Transverse colon (tissue), 4 donors: ENCODE results near the gene ZNF618. TPM values are rescaled to one million over a fixed set of nuclear protein-coding genes. Genes with fewer than 3 reads are reported as not detected.

ENCODE experiments used
- DNase-seq: peaks from one replicate; pipeline ENCODE4 v3.0.0-alpha.2; 2019
- H3K27ac ChIP-seq, 4 donors: fragments of 200-600 bp; sonication (generic); 2 replicates each; pipeline ENCODE4 v1.5.1; 2016 to 2018; ENCODE audit warnings: inconsistent platforms in 4 of 4
- H3K27me3 ChIP-seq: fragments of 200-600 bp; sonication (generic); 2 replicates; pipeline ENCODE4 v1.5.1; 2017; ENCODE audit warnings: inconsistent platforms
- H3K36me3 ChIP-seq, 4 donors: fragments of 200-600 bp; sonication (generic); 2 replicates each; pipeline ENCODE4 v1.5.1; 2017 to 2019; ENCODE audit warnings: inconsistent platforms in 4 of 4
- H3K4me1 ChIP-seq, 4 donors: fragments of 200-600 bp; sonication (generic); 2 replicates each; pipeline ENCODE4 v1.5.1; 2017 to 2020; ENCODE audit warnings: inconsistent platforms in 4 of 4
- H3K4me3 ChIP-seq, 4 donors: fragments of 200-600 bp; sonication (generic); 1 replicate in 1 of 4; 2 replicates in 3 of 4; pipeline versions ENCODE4 v1.5.1 to v1.6.1; 2017 to 2019; ENCODE audit warnings: inconsistent platforms in 4 of 4
- H3K9me3 ChIP-seq, 2 donors: fragments of 200-600 bp; sonication (generic); 2 replicates each; pipeline ENCODE4 v1.5.1; 2017 to 2019; ENCODE audit warnings: inconsistent platforms in 2 of 2
- CTCF ChIP-seq, 5 experiments: fragments of 200-600 bp in 3 of 5; fragments of 450-650 bp in 2 of 5; sonication (generic) in 3 of 5; IDR thresholded peaks; 1 replicate in 2 of 5; 2 replicates in 3 of 5; pipeline ENCODE4 v1.5.1; 2016 to 2017; ENCODE audit warnings: antibody characterized with exemption in 5 of 5, inconsistent platforms in 3 of 5, mild to moderate bottlenecking in 2 of 5, moderate library complexity in 1 of 5
- EP300 ChIP-seq: sonication (generic); formaldehyde crosslinking; IDR thresholded peaks from one replicate; pipeline ENCODE4 v1.6.1; 2017; ENCODE audit warnings: antibody characterized with exemption, low read depth
- POLR2A ChIP-seq: fragments of 450-650 bp; IDR thresholded peaks from one replicate; pipeline ENCODE4 v1.6.1; 2016; ENCODE audit warnings: antibody characterized with exemption, mild to moderate bottlenecking, moderate library complexity
- POLR2AphosphoS5 ChIP-seq, 3 donors: sonication (generic); formaldehyde crosslinking; IDR thresholded peaks; one replicate each; pipeline ENCODE4 v1.6.1; 2016; ENCODE audit warnings: antibody characterized with exemption in 3 of 3
- WGBS, 2 donors: methylation state at CpG; one replicate each; pipeline ENCODE4 v1.1.5; 2018; ENCODE audit warnings: low coverage in 1 of 2; 5-methylcytosine and 5-hydroxymethylcytosine counted together
- in situ Hi-C, 4 donors: fragments of 200-750 bp; cut with MboI; loops; one replicate each; pipeline versions ENCODE4 v1.15.0 to v1.15.1; 2017; ENCODE audit warnings: low sequenced_read_pairs in 3 of 4, low pct_ligation_motif_present in 1 of 4, low pct_unique_long_range_greater_than_20kb in 1 of 4
- intact Hi-C: fragments of 100-400 bp; cut with DNase I; formaldehyde crosslinking; loops from one replicate; pipeline ENCODE4 v1.15.1; 2023; ENCODE audit warnings: low total_unique reads
- total RNA-seq, 4 donors: library from RNA; depleted of rRNA; stranded (reverse); fragments of >200 nt; gene quantifications; one replicate each; pipeline ENCODE4 v1.1.0, GENCODE V29; 2016

The ZNF618 gene
- total RNA-seq, 4 donors from 2014 or later, result 2.2 to 8.6 (median 4.0) TPM

- no peaks in the 10 kb centered on the region for H3K36me3 ChIP-seq
- in situ Hi-C loops, result loop anchor here in 3 of 4 donors (10.0 to 25.0 kb wide), 3 partner anchors 197 to 207 kb away; no protein-coding TSS in a partner anchor
- no peaks in the 10 kb centered on the region for H3K27me3 ChIP-seq
- no peaks in the 10 kb centered on the region for H3K9me3 ChIP-seq
- WGBS, 2 donors, result 45 to 66% methylated on average over 2 to 7 of the region's 7 CpGs
- intact Hi-C loops, result no loop called here
- no peak overlapping the region for H3K4me3 ChIP-seq
- peaks cover under 1 to 4% (median 3%) of the 10 kb centered on the region in 4 donors for H3K4me1 ChIP-seq
- DNase-seq, result no peak
- no peak overlapping the region for H3K27ac ChIP-seq
- TF ChIP-seq EP300 (no peak), POLR2A (no peak), POLR2AphosphoS5 (IDR thresholded peaks at IDR 0.05) (no peak), CTCF (IDR thresholded peaks at IDR 0.05) (no peak)
Observed at GRCh38 chr9:114087721-114088120, 211.6 kb downstream of the ZNF618 start.

GRCh38 chr9:114088571-114089170 lies 212.6 kb downstream of the ZNF618 start:
- TF ChIP-seq CTCF (IDR thresholded peaks at IDR 0.05) (no peak), EP300 (no peak), POLR2AphosphoS5 (IDR thresholded peaks at IDR 0.05) (no peak), POLR2A (no peak)
- Histone ChIP-seq H3K36me3 (no peaks in the 10 kb centered on the region), H3K27ac (no peak overlapping the region), H3K9me3 (no peaks in the 10 kb centered on the region), H3K27me3 (no peaks in the 10 kb centered on the region), H3K4me3 (no peak overlapping the region), H3K4me1 (no peaks in the 10 kb centered on the region)
- intact Hi-C loops (no loop called here), in situ Hi-C loops (loop anchor here in 3 of 4 donors (10.0 to 25.0 kb wide), 3 partner anchors 196 to 206 kb away; no protein-coding TSS in a partner anchor)
- no peak for DNase-seq
- 78 to 85% methylated on average over 3 to 7 of the region's 7 CpGs for WGBS, 2 donors

- Histone ChIP-seq H3K27me3 (no peaks in the 10 kb centered on the region), H3K4me1 (no peaks in the 10 kb centered on the region), H3K9me3 (no peaks in the 10 kb centered on the region), H3K36me3 (no peaks in the 10 kb centered on the region), H3K27ac (no peak overlapping the region), H3K4me3 (no peak overlapping the region)
- TF ChIP-seq EP300, result no peak
- TF ChIP-seq CTCF (IDR thresholded peaks at IDR 0.05), result no peak
- TF ChIP-seq POLR2AphosphoS5 (IDR thresholded peaks at IDR 0.05), result no peak
- no peak for TF ChIP-seq POLR2A
- no peak for DNase-seq
- intact Hi-C loops (no loop called here), in situ Hi-C loops (loop anchor here in 3 of 4 donors (10.0 to 25.0 kb wide), 3 partner anchors 195 to 205 kb away; no protein-coding TSS in a partner anchor)
- WGBS, 2 donors, result 79% methylated on average over 4 of the region's 4 CpGs; no CpG with 5 or more reads in 1 of the 2 donors
Observed at GRCh38 chr9:114089206-114089840, 213.2 kb downstream of the ZNF618 start.

GRCh38 chr9:114090798-114091197 lies 214.7 kb downstream of the ZNF618 start:
- no peaks in the 10 kb centered on the region for H3K36me3 ChIP-seq
- WGBS, 2 donors, result 83 to 85% methylated on average over 2 to 4 of the region's 4 CpGs
- H3K9me3 ChIP-seq, result no peaks in the 10 kb centered on the region
- no peaks in the 10 kb centered on the region for H3K27me3 ChIP-seq
- H3K4me1 ChIP-seq, result no peaks in the 10 kb centered on the region
- intact Hi-C loops (no loop called here), in situ Hi-C loops (loop anchor here in 1 of 4 donors (25.0 kb wide), 1 partner anchor 197 kb away; no protein-coding TSS in a partner anchor)
- TF ChIP-seq POLR2AphosphoS5 (IDR thresholded peaks at IDR 0.05), result no peak
- TF ChIP-seq POLR2A, result no peak
- TF ChIP-seq EP300, result no peak
- TF ChIP-seq CTCF (IDR thresholded peaks at IDR 0.05), result no peak
- H3K27ac ChIP-seq, result no peak overlapping the region
- H3K4me3 ChIP-seq, result no peak overlapping the region
- DNase-seq, result no peak
